ENCODE measurements around the gene ZSCAN20.

GRCh38 chr1:33516891-33517567 is 44.6 kb downstream of the ZSCAN20 start:
- TF ChIP-seq CTCF (conservative IDR thresholded peaks at IDR 0.05; ENCODE audit: low read depth, low read length) (no peak), BHLHE40 (IDR thresholded peaks at IDR 0.05; ENCODE audit: low read depth, low read length) (no peak), POLR2A (IDR thresholded peaks at IDR 0.05; ENCODE audit: low read depth, low read length) (no peak), RFX5 (IDR thresholded peaks at IDR 0.05; ENCODE audit: low read depth, low read length) (no peak), RCOR1 (IDR thresholded peaks at IDR 0.05; ENCODE audit: insufficient replicate concordance, low read length) (no peak), RAD21 (IDR thresholded peaks at IDR 0.05; ENCODE audit: low read length) (no peak), MXI1 (IDR thresholded peaks at IDR 0.05; ENCODE audit: borderline replicate concordance, low read depth, low read length) (no peak)

Data from IMR-90 (cell line).